HCEC 1CT (cell line): Measurements from ENCODE around the gene TMPRSS15.

Experiments
- DNase-seq: peaks from one replicate; pipeline ENCODE4 v3.0.0-alpha.2; 2017

Gene TMPRSS15

DNA sequence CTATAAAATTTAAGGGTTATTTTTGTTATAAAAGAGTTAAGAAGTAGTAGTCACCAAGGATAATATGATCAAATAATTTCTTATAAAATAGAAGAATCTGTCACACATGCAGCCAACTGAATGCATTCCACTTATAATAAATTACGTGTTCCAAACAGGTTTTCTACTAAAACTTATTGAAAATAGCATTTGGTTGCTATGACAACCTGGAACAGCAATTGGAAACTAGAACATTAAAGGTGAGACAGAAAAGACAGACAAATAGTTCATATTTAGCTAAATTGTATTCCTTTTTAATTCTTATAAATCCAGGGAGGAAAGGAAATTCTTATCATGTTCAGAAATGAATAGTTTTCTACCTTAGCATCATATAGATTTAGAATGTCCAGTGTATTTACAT lies 168.0 kb downstream of the TMPRSS15 start:
- DNase-seq, result no peak

GRCh38 chr21:18228060-18228739 lies 175.4 kb downstream of the TMPRSS15 start:
- DNase-seq, result no peak

DNA sequence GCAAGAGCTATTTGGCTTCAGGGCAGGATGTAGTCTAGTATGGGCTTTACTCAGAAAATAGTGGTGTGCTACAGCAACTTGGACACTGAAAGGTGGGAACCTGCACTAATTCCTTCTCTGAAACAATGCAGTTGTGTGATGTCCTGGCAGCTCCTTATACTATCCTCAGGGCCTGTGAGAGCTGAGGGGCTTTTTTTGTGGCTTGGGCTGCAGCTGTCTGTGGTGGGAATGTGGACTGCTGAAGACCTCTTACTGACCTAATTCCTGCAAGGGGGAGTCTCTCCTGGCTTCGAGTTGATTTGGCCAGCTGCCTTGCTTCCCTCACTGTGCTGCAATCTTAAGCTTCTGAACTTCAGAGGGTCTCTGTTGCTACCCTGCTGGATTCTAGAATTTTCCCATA lies 181.2 kb downstream of the TMPRSS15 start:
- no peak for DNase-seq

DNA sequence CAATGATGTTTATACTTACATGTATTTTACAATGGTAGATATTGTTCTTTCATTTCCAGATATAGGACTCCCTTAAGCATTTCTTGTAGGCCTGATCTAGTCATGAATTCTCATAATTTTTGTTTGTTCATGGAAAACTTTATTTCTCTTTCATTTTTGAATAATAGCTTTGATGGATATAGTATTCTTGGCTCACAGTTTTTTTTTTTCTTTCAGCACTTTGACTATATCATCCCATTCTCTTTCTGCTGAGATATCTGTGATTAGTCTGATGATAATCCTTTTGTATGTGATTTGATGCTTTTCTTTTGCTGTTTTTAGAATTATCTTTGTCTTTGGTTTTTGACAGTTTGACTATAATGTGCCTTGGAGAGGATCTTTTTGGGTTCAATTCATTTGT lies 183.1 kb downstream of the TMPRSS15 start:
- no peak for DNase-seq
